ENCODE measurements around the gene UBE2H.

GRCh38 chr7:129898502-129899160 is 54.1 kb downstream of the UBE2H start:
- TF ChIP-seq CTCF (conservative IDR thresholded peaks at IDR 0.05), result no peak
- TF ChIP-seq ZFX (IDR thresholded peaks at IDR 0.05), result no peak

Measured in C4-2B (cell line).